ENCODE measurements around the gene MRPS24.

MRPS24 gene

GRCh38 chr7:43876241-43876640 is 6.9 kb upstream of the MRPS24 start:
- no peaks in the 10 kb centered on the region for H3K9me3 Mint-ChIP-seq
- no peak overlapping the region for H3K27ac Mint-ChIP-seq
- H3K36me3 Mint-ChIP-seq (ENCODE audit: low read depth): peaks cover 36% of the 10 kb centered on the region
- H3K4me1 Mint-ChIP-seq: peaks cover 17% of the 10 kb centered on the region
- H3K4me3 Mint-ChIP-seq: no peak overlapping the region
- no peak for DNase-seq
- H3K27me3 Mint-ChIP-seq (ENCODE audit: low read depth, poor library complexity): no peaks in the 10 kb centered on the region
- no peak for TF ChIP-seq CTCF (IDR thresholded peaks at IDR 0.05)

GRCh38 chr7:43873300-43873699 is 4.0 kb upstream of the MRPS24 start:
- TF ChIP-seq CTCF (IDR thresholded peaks at IDR 0.05): no peak
- Mint-ChIP-seq H3K27ac (no peak overlapping the region), H3K27me3 (ENCODE audit: low read depth, poor library complexity) (peaks cover 4% of the 10 kb centered on the region), H3K4me3 (no peak overlapping the region), H3K9me3 (peaks cover 8% of the 10 kb centered on the region), H3K36me3 (ENCODE audit: low read depth) (peaks cover 18% of the 10 kb centered on the region), H3K4me1 (peaks cover 38% of the 10 kb centered on the region)
- no peak for DNase-seq

GRCh38 chr7:43872406-43873110 is 3.2 kb upstream of the MRPS24 start:
- H3K36me3 Mint-ChIP-seq (ENCODE audit: low read depth): peaks cover 14% of the 10 kb centered on the region
- no peak overlapping the region for H3K4me3 Mint-ChIP-seq
- DNase-seq: no peak
- H3K27me3 Mint-ChIP-seq (ENCODE audit: low read depth, poor library complexity): peaks cover 4% of the 10 kb centered on the region
- H3K27ac Mint-ChIP-seq: no peak overlapping the region
- H3K9me3 Mint-ChIP-seq: peaks cover 8% of the 10 kb centered on the region
- no peak for TF ChIP-seq CTCF (IDR thresholded peaks at IDR 0.05)
- H3K4me1 Mint-ChIP-seq: peaks cover 42% of the 10 kb centered on the region

- H3K27ac Mint-ChIP-seq: no peak overlapping the region
- H3K27me3 Mint-ChIP-seq (ENCODE audit: low read depth, poor library complexity): peaks cover 4% of the 10 kb centered on the region
- H3K4me3 Mint-ChIP-seq: no peak overlapping the region
Measured at GRCh38 chr7:43871064-43871463, 1.7 kb upstream of the MRPS24 start.

GRCh38 chr7:43870316-43870715 is 999 bp upstream of the MRPS24 start:
- no peak for DNase-seq
- TF ChIP-seq CTCF (IDR thresholded peaks at IDR 0.05): no peak
- H3K4me3 Mint-ChIP-seq: no peak overlapping the region
- H3K9me3 Mint-ChIP-seq: peaks cover 8% of the 10 kb centered on the region
- no peak overlapping the region for H3K27ac Mint-ChIP-seq
- peaks cover 24% of the 10 kb centered on the region for H3K36me3 Mint-ChIP-seq (ENCODE audit: low read depth)
- peaks cover 42% of the 10 kb centered on the region for H3K4me1 Mint-ChIP-seq
- H3K27me3 Mint-ChIP-seq (ENCODE audit: low read depth, poor library complexity): peaks cover 4% of the 10 kb centered on the region

More at GRCh38 chr7:43871064-43871463, 1.7 kb upstream of the MRPS24 start:
- no peak for TF ChIP-seq CTCF (IDR thresholded peaks at IDR 0.05)
- H3K36me3 Mint-ChIP-seq (ENCODE audit: low read depth): peaks cover 22% of the 10 kb centered on the region
- peaks cover 8% of the 10 kb centered on the region for H3K9me3 Mint-ChIP-seq
- no peak for DNase-seq
- peaks cover 42% of the 10 kb centered on the region for H3K4me1 Mint-ChIP-seq

GRCh38 chr7:43869867-43870240 is 537 bp upstream of the MRPS24 start:
- Mint-ChIP-seq H3K4me1 (peaks cover 42% of the 10 kb centered on the region), H3K27me3 (ENCODE audit: low read depth, poor library complexity) (peaks cover 4% of the 10 kb centered on the region), H3K9me3 (peaks cover 8% of the 10 kb centered on the region), H3K36me3 (ENCODE audit: low read depth) (peaks cover 24% of the 10 kb centered on the region), H3K4me3 (peak overlapping the region; percentile 92), H3K27ac (peak overlapping the region; percentile 88)
- no peak for TF ChIP-seq CTCF (IDR thresholded peaks at IDR 0.05)
- DNase-seq: no peak
